Measurements from ENCODE around the gene FAM20C. TPM values are rescaled to one million over a fixed set of nuclear protein-coding genes. Genes with fewer than 3 reads are reported as not detected.
"Not testable (repeated sequence)": the region's sequence is repeated elsewhere in the genome, so short reads cannot be mapped to it uniquely, and the experiment has no call there.

The FAM20C gene
- total RNA-seq, 1 donor from 2014 or later, result 0.70 TPM

DNA sequence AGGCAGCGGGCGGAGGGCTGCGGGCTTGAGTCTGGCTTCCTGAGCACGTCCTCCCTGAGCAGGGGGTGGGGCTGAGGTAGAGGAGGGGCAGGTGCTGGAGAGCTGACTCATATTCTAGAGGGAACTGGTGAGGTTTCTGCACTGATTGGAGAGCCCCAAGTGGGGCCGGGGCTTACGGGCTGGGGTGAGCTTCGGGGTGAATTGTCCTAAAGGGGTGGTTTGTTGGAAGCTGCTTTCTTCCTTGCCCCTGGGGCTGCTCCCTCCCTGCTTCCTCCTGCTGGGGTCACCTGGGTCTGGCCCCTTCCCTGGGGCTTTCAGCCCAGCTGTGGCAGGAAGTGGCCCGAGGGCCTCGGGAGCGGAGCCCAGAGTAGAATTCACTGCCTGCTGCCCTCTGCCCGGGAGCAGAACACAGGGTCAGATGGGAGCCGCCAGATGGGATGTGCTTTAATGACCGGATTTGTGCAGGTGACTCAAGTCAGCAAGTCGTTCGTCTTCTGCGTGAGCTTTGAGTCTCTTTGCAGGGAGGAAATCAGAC is 48.6 kb downstream of the FAM20C start:
- intact Hi-C loops (cut with micrococcal nuclease), result no loop called here

DNA sequence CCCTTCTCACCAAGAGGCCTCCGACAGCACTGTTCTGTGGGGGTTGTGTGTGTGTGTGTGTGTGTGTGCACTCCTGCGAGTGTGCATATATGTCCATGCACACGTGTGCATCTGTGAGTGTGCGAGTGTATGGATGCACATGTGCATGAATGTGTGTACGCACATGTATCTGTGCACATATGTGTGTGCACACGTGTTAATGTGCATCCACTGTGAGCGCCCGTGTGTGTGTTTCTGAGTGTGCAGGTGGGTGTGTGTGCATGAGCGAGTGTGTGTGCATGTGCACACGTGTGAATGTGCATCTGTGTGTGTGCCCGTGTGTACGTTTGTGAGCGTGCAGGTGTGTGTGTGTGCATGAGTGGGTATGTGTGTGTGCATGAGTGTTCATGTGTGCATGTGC is 49.1 kb downstream of the FAM20C start:
- intact Hi-C loops (cut with micrococcal nuclease), result no loop called here

DNA sequence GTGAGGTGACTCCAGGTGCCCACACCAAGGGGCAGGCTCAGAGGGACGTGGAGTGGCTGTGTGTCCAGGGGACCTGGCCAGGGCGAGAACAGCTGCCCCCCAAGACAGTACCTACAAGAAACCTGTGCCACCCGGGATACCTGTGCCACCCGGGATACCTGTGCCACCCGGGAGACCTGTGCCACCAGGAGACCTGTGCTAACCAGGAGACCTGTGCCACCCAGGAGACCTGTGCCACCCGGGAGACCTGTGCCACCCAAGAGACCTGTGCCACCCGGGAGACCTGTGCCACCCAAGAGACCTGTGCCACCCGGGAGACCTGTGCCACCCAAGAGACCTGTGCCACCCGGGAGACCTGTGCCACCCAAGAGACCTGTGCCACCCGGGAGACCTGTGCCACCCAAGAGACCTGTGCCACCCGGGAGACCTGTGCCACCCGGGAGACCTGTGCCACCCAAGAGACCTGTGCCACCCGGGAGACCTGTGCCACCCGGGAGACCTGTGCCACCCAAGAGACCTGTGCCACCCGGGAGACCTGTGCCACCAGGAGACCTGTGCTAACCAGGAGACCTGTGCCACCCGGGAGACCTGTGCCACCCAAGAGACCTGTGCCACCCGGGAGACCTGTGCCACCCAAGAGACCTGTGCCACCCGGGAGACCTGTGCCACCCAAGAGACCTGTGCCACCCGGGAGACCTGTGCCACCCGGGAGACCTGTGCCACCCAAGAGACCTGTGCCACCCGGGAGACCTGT is 50.6 kb downstream of the FAM20C start:
- intact Hi-C loops (cut with micrococcal nuclease), result not testable (repeated sequence)

DNA sequence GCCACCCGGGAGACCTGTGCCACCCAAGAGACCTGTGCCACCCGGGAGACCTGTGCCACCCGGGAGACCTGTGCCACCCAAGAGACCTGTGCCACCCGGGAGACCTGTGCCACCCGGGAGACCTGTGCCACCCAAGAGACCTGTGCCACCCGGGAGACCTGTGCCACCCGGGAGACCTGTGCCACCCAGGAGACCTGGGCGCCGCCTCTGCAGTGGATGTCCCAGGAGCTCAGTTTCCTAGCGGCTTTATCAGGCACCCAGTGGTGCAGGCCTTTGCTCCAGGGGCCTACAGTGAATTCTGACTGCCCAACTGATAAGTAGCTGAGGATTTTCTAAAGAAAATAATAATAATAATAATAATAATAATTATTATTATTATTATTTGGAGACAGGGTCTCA is 51.2 kb downstream of the FAM20C start:
- intact Hi-C loops (cut with micrococcal nuclease), result not testable (repeated sequence)

DNA sequence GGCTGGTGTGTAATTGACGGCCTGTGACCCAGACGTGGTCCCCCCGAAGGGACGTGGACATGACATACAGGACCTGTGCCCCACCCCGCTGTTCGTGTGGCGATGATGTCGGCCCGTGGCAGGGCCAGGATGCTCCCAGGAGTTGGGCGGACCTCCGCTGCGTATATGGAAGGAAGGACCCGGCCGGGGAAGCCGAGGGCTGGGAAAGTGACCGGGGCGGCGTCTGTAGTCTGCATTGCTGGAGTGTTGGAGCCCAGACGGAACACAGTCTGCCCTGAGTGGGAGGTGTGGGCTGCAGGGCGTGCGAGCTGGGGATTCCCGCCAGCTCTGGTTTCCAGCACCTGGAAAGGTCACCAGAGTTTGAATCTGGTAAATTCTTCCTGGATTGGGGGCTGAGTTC is 52.6 kb downstream of the FAM20C start:
- intact Hi-C loops (cut with micrococcal nuclease), result no loop called here

DNA sequence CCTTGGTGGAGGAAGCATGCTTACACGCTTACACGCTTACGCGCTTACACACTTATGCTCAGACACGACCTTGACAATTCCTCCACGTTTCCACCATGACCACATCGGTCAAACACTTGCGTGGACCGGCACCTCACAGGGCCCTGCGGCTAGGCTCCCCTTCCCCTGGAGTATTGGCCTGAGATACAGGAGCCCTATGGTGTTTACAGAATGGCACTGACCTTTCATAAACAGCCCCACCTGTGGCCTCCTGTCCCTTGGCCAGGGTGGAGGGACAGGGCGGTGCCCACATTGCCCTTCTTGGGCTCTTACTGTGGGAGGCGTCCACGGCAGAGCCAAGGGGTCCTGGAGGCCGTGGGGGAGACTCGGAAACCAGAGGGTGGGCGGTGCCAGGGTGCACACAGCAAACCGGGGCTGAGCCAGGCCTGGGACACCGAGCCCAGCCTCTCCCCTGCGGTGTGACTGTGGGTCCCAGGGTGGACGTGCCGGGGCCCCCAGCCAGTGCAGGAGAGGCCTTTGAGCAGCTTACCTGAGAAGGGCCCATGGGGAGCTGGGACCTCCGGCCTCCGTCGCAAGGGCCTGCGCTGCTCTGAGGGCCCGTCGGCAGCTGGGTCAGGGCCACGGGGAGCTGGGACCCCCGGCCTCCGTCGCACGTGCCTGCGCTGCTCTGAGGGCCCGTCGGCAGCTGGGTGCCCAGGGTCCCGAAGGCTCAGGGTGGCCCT is 53.4 kb downstream of the FAM20C start:
- intact Hi-C loops (cut with micrococcal nuclease), result no loop called here

DNA sequence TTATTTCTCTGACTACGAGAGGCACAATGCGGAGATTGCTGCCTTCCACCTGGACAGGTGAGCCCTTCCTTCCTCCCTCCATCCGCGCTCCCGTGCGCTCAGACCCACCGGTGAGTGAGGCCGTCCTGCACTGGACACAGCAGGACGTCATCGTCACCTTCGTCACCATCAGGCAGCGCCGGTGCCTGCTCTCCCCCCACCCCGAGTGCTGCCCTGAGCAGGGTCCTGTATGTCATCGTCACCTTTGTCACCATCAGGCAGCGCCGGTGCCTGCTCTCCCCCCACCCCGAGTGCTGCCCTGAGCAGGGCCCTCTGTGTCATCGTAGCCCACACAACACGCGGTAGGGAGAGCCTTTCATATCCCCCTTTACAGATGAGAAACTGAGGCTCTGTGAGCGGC is 54.1 kb downstream of the FAM20C start:
- intact Hi-C loops (cut with micrococcal nuclease), result no loop called here

DNA sequence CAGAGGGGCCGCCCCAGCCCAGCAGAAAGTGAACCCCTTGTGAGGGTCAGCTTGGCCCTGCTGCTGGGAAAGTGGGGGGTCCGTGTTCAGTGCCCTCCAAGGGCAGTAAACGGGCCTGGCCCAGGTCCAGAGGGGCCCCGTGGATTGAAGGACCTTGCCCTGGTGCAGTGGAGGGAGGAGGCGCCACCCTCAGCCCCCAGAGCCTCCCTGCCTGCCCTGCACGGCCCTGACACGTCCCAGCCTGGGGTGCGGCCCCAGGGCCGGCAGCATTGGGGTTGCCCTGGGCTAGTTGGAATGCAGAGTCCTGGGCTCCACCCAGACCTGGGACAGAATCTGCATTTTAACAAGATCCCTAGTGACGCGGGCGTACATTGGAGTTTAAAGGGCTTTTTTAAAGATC is 54.8 kb downstream of the FAM20C start:
- intact Hi-C loops (cut with micrococcal nuclease), result no loop called here

DNA sequence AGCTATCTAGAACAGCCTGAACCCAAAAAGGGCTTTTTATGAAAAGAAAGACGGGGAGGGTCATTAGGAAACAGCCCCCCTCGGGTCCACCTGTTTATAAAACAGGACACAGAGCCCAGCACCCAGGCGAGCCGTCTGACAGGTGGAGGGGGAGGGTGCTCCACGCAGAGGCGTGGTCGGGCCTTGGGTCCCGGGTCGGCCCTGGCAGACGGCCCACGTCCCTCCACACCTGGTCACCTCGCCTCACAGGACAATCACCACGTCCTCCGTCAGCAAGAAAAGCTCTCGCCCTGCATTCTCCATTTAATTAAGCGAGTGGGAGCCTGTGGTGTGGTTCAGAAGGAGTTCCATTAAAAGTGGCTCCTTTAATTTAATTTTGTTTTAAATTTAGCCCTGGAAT is 55.3 kb downstream of the FAM20C start:
- intact Hi-C loops (cut with micrococcal nuclease), result no loop called here

DNA sequence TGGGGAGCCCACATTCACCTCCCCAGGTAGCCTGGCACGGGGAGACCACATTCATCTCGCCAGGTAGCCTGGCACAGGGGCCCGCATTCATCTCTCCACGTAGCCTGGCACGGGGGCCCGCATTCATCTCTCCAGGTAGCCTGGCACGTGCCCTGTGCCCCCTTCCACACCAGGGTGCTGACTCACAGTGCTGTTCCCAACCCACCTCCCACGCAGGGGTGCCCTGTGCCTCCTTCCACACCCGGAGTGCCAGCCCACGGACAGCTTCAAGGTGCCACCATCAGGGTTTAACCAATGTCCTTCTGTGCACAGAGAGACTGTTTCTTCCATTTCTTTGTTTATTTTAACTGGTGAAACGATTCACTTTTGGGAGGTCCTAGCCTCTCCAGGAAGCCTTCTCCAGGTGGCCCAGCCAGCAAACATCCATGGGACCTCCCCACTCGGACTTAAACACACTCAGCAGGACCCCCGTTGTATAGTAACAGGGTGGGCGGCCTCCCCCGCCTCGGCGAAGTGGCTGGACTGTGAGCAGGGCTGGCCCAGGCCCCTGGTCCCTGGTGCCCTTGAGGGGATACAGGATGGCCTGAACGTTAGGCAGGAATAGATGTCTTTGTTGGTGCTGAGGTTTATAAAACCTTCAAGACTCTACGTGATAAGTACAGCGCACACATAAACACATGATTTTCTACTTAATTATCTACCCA is 56.5 kb downstream of the FAM20C start:
- intact Hi-C loops (cut with micrococcal nuclease), result no loop called here

DNA sequence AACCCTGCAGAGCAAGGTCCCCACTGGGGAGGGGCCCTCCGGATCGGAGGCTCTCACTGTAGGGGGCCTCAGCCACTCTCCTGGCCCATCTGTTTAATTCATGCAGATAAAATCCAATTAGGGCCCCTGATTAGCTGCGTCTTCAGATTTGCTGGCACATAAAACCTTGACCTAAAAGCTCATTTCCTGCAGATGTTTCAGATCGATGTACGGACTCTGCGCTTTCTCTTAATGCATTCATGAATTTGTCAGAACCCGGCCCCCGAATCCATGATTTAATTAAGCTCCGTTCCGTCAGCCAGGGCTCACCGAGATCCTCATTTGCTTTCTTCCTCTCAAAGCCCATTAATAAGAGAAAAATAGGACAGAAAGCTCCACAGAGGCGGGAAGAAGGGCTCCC is 57.6 kb downstream of the FAM20C start:
- intact Hi-C loops (cut with micrococcal nuclease), result no loop called here

DNA sequence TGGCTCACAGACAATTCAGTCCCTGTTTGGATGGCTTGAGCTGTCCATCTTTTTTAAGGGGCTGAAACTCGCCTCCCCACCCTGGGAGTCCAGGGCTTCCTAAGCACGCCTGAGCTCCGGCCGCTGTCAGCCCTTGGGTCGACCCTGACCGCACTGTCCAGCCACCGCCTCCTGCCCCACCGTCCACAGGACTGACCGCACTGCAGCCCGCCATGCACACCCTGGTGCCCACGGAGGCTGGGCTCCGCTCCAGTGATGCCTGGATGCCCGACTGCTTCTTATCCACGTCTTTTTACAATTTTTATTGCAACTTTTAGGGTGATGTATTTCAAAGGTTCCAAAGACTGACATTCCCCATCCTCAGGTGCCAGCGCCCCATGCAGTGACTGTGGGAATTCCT is 58.2 kb downstream of the FAM20C start:
- intact Hi-C loops (cut with micrococcal nuclease), result no loop called here

DNA sequence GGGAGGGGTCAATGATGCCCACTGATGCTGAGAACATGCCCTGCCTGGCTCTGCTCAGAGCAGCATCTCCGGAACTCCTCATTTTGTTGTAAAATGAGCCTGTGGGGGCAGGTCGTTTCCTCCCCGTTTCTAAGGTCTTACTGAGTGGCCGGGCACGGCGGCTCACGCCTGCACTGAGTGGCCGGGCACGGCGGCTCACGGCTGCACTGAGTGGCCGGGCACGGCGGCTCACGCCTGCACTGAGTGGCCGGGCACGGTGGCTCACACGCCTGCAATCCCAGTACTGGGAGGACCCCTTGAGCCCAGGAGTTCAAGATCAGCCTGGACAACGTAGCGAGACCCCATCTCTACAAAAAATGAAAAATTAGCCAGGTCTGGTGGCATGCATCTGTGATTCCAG is 58.6 kb downstream of the FAM20C start:
- intact Hi-C loops (cut with micrococcal nuclease), result no loop called here

DNA sequence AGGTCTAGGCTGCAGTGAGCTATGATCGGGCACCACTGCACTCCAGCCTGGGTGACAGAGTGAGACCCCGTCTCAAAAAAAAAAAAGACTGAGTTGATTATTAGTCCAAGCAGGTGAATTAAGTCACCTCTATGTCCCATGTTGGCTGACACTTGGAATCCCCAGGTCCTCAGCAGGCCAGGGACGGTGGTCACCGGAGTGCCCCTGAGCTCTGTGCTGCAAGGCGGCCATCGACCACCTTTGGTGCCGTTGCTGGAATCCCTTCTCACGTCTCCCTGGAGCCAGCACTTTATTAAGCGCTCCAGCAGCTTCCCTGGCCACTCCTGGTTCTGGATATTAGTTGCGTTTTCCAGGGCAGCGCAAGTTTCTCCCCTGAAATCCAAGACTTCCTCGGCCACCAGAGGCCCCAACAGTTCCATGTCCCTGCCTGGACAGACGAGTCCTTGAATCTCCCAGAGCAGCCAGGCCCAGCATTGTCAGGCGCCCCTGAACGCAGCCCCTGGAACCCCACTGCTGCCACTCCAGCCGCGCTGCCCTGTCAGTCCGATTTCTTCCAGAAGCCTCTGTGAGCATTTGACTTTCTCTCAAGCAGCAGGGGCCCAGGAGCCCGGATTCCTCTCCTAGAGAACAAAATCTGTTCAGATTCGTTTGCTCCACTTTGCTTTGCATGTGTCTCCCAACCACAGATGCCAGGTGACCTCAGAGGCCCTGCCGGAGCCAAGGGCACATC is 59.2 kb downstream of the FAM20C start:
- intact Hi-C loops (cut with micrococcal nuclease), result no loop called here

DNA sequence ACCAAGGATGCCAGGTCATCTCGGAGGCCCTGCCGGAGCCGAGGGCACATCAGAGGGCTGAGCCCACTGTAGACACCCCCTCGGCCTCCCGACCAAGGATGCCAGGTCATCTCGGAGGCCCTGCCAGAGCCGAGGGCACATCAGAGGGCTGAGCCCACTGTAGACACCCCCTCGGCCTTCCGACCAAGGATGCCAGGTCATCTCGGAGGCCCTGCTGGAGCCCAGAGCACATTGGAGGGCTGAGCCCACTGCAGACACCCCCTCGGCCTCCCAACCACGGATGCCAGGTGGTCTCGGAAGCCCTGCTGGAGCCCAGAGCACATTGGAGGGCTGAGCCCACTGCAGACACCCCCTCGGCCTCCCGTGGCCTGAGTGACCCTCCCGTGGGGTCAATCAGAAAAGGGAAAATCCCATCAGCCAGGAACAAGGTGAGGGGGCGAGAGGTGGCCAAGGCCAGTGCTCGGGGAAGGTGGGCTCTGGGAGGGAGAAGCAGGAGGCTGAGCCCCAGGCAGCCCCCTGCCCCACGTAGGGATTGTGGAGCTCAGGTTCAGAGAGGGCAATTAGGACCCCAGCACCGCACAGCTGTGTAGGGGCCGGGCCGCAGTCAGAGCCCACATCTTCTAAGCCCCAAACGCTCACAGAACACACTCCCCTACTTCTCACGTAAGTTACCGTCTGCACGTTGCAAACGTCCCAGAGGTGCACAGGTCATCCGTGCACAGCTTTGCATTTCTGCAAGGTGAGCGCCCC is 60.0 kb downstream of the FAM20C start:
- intact Hi-C loops (cut with micrococcal nuclease), result no loop called here

DNA sequence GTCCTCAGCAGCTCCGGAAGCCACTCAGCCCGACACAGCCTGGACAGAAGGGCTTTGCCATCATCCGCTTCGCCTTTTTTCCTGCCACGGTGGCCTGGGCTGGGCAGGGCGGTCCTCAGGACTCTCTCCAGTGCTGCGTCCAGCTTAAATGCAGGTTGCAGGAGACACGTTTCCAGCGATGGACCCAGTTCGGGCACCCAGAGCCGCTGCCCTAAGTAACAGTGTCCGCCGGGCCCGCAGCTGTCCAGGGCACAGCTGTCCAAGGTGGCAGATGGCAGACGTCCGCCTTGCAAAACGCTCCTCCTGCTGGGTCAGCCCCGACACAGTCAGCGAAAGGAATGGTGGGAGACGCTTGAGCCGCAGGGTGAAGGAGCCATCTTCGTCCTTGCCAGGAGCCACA is 60.6 kb downstream of the FAM20C start:
- intact Hi-C loops (cut with micrococcal nuclease), result no loop called here

DNA sequence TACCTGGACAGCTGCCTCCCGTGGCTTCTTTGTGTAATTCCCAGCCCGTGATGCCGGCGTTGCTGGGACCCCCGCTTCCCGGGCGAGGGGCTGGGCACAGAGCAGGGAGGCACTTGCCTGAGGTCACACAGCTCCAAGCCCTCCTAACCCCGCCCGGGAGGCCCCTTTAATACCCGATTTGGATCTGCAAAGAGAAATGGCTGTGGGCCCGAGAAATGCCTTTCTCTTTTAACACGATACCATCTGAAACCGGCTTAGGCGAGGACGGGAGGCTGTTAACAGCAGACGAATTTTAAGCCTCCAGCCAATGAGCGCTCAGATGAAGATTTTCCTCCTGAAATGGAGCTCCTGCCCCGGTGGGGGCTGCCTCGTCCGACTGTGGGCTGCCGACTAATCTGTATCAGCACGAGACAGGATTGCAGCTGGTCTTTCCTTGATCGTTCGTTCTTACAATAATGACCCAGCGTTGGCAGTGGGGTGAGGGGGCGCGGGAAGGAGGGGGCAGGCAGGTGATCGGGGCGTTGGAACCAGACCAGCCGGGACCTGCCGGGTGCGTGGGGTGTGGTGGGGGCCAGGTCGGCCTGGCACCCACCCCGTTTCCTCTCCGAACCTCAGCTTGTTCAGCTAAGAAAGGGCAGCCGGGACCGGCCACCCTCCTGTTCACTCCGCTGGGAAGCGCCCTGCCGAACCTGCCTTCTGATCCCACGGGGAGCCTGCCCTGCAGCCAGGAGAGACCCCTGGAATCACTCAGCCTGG is 61.4 kb downstream of the FAM20C start:
- intact Hi-C loops (cut with micrococcal nuclease), result no loop called here

DNA sequence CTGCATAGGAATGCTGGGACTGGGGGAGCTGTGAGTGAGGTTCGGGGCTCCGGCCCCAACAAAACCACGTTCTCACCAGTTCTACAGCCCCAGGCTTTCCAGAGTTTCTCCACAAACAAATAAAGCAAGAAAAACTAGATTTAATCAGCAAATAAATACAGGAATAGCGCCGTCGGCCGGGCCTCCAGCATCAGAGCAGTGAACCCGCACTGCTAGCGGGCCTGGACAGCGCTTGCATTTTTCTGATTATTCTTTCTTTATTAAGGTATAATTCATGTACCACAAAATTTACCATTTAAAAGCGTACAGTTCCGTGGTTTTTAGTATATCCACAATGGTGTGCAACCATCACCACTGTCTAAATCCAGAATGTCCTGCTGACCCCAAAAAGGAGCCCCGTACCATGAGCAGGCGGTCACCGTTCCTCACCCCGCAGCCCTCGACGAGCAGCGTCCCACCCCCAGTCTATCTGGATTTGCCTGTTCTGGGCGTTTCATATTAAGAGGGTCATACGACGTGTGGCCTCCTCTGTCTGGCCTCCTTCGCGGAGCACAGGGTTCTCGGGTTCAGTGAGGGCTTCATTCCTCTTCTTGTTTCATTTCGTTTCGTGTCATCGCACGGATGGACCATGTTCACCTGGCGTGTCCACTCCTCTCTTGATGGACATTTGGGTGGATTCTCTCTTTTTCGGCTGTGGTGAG is 62.1 kb downstream of the FAM20C start:
- intact Hi-C loops (cut with micrococcal nuclease), result no loop called here

DNA sequence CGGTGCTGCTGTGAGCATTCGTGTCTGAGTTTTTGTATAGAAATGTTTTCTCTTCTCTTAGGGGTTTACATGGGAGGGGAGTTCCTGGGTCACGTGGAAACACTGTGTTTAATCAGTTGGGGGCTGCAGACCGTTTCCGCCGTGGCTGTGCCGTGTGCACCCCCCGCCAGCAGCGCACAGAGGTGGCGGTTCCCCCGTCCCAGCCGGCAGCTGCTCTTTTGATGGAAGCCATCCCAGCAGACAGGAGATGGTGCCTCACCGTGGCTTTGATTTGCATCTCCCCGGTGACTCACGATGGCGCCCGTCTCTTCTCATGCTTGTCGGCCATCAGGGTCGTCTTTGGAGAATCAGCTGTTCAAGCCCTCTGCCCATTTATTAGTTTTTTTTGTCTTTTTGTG is 62.7 kb downstream of the FAM20C start:
- intact Hi-C loops (cut with micrococcal nuclease), result no loop called here
